GM21737 (cell line): ENCODE data around the gene KCND2.
A peak's percentile ranks its signal among the peaks of the same experiment; 100 is the strongest.
"Not testable (repeated sequence)": the region's sequence is repeated elsewhere in the genome, so short reads cannot be mapped to it uniquely, and the experiment has no call there.

Experiments
- ATAC-seq: cut with Tn5 transposase; IDR thresholded peaks from one replicate; pipeline ENCODE4 v1.9.1; 2021; ENCODE audit warnings: mild to moderate bottlenecking, moderate library complexity; ENCODE audit not compliant: unreplicated experiment

KCND2 gene

DNA sequence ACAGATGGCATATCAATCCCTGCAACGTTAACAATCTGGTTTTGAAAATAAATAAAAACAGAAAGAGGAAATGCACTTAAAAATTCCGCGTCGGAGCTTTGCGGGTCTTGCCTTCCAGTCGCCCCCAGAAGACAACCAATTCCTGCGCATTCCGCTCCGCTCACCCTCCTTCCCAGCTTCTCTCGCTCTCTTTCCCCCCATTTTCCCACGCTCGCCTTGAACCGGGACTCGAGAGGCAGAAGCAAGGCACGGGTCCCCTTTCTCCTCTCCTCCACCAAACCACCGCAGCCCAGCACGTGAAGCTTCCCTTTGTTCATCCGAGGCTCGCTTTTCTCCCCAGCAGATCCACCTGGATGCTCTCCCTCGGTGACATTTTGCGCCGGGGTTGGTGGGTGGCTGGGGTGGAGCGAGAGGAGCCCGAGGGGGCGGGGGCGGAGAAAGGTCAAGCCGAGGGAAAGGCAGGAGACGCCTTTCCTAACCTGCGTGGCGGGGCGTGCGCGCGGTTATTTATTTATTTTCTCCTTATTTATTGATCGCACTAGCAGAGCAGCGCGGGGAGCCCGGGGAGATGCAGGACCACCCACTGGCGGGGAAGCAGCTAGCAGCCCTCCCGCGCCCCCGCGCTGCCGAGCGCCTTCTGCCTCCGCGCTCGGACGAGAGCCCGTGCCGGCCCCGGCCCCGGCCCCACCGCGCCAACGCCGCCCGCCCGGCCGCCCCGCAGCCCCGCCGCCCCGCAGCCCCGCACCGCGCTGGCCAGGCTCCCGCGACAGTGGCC lies at the start of gene KCND2:
Gene KCND2, plus strand, starts transcription at position 475 of the 775 bp plus-strand sequence.
- peak; percentile 32 for ATAC-seq

DNA sequence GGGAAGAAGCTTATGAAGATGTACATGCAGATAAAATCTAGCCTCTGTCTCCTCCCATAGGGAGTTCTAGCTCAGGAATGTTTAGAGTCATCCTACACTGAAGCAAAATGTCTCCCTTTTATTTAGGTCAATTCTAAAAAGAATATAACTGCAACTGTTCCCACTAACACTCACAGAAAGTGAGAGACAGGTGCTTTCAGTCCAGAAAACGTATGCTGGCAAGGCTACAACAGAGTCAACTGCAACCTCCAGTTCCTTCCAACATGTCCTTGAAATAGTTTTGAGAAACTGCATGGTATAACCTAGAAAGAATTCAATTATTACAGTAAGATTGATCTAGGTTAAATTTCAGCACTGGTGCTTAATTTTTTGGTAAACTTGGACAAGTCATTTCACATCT lies 46.8 kb upstream of the KCND2 start:
- no peak for ATAC-seq

DNA sequence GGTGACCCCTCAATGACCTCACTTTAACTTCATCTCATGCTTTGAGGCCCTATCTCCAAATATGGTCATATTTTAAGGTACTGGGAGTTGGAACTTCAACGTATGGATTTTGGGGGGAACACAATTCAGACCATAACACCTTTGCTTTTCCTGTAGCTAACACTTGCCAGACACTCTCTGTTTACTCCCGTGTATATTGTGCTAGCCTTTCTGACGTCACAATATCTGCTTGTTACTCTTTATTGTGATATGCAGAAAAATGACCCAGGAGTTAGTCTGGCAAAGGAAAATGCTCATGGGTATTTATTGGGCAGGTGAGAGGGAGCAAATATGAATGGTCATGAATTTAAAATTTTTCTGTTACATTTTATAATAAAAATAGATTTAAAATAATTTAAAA lies 45.7 kb upstream of the KCND2 start:
- no peak for ATAC-seq

DNA sequence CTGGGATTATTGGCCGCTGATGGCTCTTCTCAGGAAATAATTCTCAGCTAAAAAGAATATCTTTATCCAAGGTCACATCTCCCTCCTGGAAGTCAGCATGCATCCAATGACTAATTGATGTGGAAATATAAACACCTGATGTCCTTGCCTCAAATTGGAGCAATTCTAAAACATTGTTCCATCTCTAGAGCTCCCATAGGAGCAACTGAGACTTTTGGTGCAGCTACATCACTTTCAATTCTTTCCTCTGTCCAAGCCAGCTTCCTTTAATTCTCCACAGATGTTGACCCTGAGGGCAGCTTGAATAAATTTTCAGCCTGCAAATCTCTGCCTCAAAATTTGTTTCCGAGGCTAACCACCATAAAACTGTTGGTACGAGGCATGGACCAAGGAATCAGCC lies 43.9 kb upstream of the KCND2 start:
- no peak for ATAC-seq

DNA sequence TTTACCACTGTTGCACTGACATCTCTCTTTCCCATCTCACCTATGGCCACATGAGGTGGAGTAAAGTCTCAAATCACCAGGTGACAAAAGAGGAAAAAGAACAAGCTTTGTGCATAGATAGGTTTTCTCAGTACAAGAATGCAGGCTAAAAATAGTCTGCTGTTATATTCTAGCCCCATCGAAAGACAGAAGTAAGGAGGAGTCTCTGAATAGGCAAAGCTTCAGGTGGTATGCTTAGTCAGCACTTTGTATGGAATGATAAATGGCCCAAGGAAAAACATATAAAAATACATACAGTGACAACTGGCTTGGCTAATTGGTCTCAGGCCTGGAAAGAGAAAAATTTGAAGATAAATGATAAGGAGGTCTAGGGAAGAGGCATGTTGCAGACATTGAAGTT lies 39.6 kb upstream of the KCND2 start:
- no peak for ATAC-seq

DNA sequence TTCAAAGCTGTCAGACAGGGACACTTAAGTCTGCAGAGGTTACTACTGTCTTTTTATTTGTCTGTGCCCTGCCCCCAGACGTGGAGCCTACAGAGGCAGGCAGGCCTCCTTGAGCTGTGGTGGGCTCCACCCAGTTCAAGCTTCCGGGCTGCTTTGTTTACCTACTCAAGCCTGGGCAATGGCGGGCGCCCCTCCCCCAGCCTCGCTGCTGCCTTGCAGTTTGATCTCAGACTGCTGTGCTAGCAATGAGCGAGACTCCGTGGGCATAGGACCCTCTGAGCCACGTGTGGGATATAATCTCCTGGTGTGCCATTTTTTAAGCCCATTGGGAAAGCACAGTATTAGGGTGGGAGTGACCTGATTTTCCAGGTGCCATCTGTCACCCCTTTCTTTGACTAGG lies 32.6 kb upstream of the KCND2 start:
- not testable (repeated sequence) for ATAC-seq

DNA sequence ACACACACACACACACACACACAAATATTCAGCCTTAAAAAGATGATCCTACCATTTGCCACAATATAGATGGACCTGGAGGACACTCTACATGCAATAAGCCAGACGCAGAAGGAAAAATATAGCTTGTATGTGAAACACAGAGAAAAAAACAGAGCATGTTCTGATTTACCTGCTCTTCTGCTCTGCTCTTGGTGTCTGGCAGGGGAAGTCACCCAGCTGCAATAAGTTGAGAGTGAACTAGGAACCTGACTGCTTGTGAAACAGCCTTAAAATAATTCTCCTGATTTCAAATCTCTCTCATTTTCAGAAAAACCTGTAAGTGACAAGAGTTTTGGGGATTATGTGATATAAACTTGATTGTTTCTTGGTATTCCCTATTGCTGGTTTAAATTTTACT lies 31.0 kb upstream of the KCND2 start:
- ATAC-seq = no peak

DNA sequence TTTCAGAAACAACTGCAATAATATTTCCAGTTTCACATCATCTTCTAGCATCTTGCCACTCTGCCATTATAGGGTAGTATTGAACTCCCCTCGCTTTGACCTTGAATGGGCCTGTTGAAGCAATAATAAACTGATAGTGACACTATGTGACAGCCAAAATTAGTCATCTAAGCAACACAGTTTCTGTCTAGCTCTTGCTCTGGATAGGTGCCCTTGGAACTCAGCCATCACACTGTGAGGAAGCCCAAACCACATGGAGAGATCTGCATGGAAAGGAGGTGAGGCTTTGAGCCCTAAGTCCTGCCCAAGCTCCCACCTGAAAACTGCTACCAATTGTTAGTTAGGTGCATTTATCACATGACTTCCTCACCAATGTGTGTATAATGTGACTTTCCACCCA lies 18.1 kb upstream of the KCND2 start:
- no peak for ATAC-seq

DNA sequence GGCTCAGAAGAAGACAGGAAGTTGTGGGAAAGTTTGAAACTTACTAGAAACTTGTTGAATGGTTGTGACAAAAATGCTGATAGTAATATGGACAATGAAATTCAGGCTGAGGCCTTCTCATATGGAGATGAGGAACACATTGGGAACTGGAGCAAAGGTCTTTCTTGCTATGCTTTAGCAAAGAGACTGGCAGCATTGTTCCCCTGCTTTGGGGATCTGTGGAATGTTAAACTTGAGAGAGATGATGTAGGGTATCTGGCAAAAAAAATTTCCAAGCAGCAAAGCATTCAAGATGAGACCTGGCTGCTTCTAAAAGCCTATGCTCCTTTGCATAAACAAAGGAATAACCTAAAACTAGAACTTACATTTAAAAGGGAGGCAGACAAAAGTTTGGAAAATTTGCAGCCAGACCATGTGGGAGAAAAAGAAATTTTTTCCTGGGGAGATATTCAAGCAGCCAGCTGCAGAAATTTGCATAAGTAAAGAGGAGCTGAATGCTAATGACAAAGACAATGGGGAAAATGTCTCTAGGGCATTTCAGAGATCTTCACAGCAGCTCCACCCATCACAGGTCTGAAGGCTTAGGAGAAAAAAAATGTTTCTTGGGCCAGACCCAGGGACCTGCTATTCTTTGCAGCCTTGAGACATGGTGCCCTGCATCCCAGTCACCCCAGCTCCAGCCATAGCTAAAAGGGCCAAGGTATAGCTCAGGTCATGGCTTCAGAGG lies 16.5 kb upstream of the KCND2 start:
- ATAC-seq = no peak

DNA sequence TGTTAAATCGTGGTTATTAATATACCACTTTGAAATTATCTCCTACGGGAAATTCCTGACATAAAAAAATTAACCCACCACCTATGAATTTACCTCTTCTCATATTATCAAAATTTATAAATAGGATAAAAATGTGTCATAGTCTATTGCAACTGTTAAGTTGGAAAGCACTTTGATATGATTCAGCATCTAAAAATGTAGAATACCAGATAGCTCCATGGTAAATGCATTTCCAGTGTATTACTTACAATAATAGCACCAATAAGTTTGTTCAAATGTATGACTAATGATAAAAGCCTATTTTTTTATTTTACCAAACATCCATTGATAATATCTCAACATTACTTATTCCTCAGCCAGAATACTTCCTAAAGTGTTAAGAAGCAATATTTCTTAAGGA lies 13.6 kb upstream of the KCND2 start:
- no peak for ATAC-seq

DNA sequence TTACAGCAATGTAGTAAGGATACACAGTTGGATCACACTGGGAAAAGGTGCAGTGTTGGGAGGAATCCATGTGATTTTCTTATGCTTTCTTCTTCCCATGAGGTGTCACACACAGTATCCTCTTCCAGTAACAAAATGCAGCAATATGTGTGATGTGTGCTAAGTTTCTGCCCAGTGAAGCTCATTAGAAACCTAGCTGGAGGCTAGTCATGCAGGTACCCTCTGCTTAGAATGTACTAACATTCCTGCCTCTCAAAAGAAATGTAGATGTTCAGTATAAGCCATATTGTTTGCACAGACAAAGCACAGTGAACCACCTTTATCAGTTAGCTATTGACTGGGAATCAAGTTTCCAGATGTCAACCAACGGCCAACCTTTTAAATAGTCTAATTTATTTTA lies 12.9 kb upstream of the KCND2 start:
- ATAC-seq = no peak

DNA sequence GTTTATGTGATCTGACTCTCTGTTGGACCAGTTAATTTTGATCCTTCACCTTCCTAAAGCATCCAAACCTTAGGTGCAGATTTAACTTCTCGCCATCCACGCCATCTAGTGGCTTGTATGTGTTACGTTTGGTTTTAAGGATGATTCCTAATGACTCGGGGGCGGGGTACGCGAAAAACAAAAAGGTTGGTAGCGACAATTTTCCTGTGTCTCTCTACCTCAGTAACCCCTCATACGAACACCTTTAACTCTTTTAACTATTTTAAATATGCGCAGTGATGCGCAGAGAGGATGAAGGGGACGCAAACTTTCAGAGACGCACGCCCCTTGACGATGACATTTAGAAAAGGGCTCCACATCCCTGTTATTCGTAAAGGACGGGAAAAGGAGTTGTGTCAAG lies 714 bp upstream of the KCND2 start:
- peak; percentile 43 for ATAC-seq

DNA sequence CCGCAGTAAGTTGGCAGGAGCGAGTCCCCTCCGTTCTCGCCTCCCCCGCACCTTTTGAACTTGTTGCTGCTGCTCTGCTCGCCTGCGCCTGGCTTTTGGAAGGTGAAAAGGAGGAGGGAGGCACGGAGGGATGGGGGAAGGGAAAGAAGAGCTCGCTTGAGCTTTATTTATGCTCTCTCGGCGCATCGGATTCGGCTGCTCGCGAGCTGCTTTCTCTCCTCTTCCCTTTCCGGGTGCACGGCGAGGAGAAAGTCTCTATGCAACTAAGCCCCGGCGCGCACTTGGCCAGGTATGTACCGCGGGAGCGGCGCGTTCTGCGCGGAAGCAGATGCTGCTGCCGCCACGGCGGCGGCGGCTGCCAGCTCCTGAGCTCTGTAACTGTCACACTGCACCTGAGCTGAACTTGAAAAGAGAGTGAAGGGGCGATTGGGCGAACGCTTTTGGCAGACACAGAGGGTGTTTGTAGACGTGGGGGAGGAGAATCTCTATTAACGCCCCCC lies 551 bp downstream of the KCND2 start:
- ATAC-seq = peak; percentile 67

DNA sequence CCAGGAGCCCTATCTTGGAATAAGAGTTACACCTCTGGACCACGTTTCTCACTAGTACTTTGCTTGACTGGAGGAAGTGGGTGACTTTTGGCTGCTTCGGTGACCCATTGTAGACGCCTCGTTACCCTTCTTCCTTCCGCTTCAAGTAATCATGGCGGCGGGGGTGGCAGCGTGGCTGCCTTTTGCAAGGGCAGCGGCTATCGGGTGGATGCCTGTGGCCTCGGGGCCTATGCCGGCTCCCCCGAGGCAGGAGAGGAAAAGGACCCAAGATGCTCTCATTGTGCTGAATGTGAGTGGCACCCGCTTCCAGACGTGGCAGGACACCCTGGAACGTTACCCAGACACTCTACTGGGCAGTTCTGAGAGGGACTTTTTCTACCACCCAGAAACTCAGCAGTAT lies 1.5 kb downstream of the KCND2 start:
- ATAC-seq = no peak

DNA sequence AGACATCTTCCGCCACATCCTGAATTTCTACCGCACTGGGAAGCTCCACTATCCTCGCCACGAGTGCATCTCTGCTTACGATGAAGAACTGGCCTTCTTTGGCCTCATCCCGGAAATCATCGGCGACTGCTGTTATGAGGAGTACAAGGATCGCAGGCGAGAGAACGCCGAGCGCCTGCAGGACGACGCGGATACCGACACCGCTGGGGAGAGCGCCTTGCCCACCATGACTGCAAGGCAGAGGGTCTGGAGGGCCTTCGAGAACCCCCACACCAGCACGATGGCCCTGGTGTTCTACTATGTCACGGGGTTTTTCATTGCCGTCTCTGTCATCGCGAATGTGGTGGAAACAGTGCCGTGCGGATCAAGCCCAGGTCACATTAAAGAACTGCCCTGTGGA lies 1.9 kb downstream of the KCND2 start:
- no peak for ATAC-seq

DNA sequence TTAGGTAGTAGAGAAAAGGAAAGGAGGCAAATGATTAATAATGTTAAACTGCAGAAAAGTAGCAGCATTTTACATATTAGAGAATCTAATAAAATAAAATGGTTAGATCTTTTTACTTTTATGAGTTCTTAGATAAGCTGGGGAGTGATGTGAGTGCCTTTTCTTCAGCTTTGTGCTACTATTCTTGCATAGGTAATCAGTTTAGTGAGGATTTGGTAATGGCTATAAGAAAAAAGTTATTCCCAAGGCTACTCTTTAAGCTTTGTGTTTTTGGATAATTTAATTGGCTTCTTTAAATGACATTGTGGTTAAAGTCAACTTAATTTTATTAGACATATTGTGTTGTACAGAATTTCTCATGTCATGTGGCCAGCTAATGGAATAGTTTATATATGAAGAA lies 3.7 kb downstream of the KCND2 start:
- ATAC-seq = no peak

DNA sequence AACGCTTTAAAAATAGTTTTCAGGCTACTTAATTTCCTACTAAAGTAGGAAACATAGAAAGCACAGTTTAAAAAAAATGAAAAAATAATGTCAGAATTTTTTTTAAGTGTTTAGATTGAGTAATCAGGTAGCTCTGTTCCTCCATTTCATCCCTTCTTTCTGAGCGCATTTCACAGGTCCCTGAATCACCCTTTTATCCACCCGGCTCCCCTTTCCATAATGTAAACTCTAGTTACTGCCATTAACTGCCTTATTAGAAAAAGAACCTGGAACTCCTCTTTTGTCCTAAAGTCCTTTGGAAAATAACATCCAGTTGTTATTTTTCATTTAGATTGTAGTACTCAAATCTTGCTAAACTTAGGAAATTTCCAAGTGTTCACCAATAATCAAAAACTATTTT lies 5.8 kb downstream of the KCND2 start:
- ATAC-seq = no peak

DNA sequence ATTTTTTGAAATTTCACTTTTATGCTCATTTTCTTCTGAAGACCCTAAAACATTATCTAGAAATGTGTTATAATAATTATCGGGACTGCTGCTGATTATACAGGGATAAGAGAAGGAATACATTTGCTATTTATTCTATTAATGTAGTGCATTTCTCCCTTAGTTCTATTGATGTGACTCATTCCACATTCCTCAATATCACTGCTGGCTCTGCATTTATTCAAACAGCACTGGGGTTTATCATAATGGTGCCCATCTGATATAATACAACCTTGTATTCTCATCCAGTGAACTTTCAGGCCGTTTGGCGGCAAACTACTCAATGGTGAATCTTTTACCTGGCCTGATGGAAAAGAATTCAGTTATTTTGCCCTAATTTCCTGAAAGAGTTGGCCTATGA lies 7.8 kb downstream of the KCND2 start:
- ATAC-seq = no peak

DNA sequence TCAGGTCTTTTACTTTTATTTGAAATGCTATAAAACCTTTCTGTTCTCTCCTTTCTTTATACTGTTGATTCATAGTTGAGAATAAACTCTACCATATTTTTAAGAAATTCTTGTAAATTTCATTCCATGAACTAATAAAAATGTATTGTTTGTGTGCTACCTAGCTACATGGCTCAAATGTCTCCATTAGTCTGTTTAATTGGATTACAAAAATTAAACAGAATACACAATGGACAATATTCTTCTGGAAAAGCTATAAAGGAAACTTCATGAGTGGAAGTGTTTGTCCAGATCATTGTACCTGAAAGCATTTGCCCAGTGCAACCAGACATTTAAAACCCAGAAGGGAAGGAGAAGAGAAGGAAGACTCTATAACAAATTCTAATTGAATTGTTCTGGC lies 20.1 kb downstream of the KCND2 start:
- no peak for ATAC-seq

DNA sequence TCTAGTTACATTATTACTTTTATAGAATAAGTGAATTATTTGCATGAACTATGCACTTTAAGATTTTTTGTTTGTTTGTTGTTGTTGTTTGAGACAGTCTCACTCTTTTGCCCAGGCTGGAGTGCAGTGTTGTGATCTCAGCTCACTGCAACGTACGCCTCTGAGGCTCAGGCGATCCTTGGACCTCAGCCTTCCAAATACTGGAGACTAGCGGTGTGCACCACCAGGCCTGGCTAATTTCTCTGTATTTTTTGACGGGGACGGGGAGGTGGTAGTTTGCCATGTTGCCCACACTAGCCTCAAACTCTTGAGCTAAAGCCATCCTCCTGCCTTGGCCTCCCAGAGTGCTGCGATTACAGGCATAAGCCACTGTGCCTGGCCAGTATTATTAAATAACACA lies 29.2 kb downstream of the KCND2 start:
- no peak for ATAC-seq

DNA sequence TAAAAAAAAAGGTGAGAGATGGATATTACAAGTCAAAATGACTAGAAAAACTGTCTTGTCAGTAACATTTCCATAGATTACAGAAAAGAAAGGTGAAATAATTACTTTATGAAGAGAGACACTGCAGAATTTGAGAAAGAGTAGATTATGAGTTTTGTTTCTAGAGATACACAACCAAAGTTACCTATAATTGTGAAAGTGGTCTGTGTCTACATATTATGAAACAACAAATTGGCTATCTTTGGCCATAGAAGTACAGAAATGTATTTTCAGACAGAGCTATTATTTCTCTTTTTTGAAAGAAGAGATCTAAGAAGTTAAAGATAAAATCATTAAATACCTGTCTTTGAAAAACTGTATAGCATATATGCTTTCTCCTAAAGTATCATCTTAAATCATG lies 30.1 kb downstream of the KCND2 start:
- no peak for ATAC-seq

DNA sequence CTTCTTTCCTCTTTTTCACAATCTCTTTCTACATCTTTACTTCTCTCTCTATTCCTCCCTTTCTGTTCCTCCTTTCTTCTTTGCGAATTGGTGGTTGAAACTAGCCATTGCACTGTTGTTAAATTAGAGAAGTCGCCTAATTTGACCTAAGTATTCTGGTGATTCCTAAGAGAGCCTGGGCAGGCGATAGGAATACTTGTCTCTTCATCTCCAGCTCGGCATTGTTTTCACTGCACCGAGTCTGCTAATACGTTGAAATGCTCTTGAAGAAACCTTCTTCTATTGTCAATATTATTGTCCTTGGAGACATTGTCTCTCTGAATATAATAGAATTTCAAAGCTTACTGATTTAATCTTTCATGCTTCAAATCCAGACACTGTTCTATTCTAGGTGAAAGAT lies 31.7 kb downstream of the KCND2 start:
- no peak for ATAC-seq
